HG03196 (cell line): ENCODE data around the gene HDAC4.
"Not testable (repeated sequence)": the region's sequence is repeated elsewhere in the genome, so short reads cannot be mapped to it uniquely, and the experiment has no call there.

Experiments
- ATAC-seq: cut with Tn5 transposase; IDR thresholded peaks from one replicate; pipeline ENCODE4 v1.9.1; 2021; ENCODE audit not compliant: unreplicated experiment

The HDAC4 gene

GRCh38 chr2:239285071-239285931 is 115.5 kb downstream of the HDAC4 start:
- ATAC-seq: no peak

GRCh38 chr2:239283961-239284795 is 116.6 kb downstream of the HDAC4 start:
- no peak for ATAC-seq

GRCh38 chr2:239283288-239283945 is 117.4 kb downstream of the HDAC4 start:
- no peak for ATAC-seq

GRCh38 chr2:239282448-239283287 is 118.2 kb downstream of the HDAC4 start:
- no peak for ATAC-seq

- ATAC-seq: not testable (repeated sequence)
Measured at GRCh38 chr2:239280296-239281017, 120.4 kb downstream of the HDAC4 start.

- ATAC-seq: no peak
Measured at GRCh38 chr2:239279508-239280295, 121.1 kb downstream of the HDAC4 start.

GRCh38 chr2:239278941-239279365 is 121.9 kb downstream of the HDAC4 start:
- ATAC-seq: no peak

GRCh38 chr2:239278361-239278760 is 122.5 kb downstream of the HDAC4 start:
- no peak for ATAC-seq

GRCh38 chr2:239277401-239278085 is 123.3 kb downstream of the HDAC4 start:
- ATAC-seq: no peak

GRCh38 chr2:239276851-239277250 is 124.0 kb downstream of the HDAC4 start:
- no peak for ATAC-seq

- no peak for ATAC-seq
Measured at GRCh38 chr2:239275847-239276831, 124.7 kb downstream of the HDAC4 start.

- ATAC-seq: no peak
Measured at GRCh38 chr2:239275044-239275685, 125.7 kb downstream of the HDAC4 start.

GRCh38 chr2:239274391-239275043 is 126.3 kb downstream of the HDAC4 start:
- ATAC-seq: no peak

- ATAC-seq: no peak
Measured at GRCh38 chr2:239273280-239274234, 127.3 kb downstream of the HDAC4 start.

- no peak for ATAC-seq
Measured at GRCh38 chr2:239272626-239273025, 128.2 kb downstream of the HDAC4 start.
